GM19324 (cell line): Measurements from ENCODE around the gene CCDC170.
"Not testable (repeated sequence)": the region's sequence is repeated elsewhere in the genome, so short reads cannot be mapped to it uniquely, and the experiment has no call there.

Source experiments
- ATAC-seq: cut with Tn5 transposase; IDR thresholded peaks from one replicate; pipeline ENCODE4 v1.9.1; 2021; ENCODE audit warnings: mild to moderate bottlenecking, moderate library complexity; ENCODE audit not compliant: unreplicated experiment, low FRiP score

CCDC170 gene

DNA sequence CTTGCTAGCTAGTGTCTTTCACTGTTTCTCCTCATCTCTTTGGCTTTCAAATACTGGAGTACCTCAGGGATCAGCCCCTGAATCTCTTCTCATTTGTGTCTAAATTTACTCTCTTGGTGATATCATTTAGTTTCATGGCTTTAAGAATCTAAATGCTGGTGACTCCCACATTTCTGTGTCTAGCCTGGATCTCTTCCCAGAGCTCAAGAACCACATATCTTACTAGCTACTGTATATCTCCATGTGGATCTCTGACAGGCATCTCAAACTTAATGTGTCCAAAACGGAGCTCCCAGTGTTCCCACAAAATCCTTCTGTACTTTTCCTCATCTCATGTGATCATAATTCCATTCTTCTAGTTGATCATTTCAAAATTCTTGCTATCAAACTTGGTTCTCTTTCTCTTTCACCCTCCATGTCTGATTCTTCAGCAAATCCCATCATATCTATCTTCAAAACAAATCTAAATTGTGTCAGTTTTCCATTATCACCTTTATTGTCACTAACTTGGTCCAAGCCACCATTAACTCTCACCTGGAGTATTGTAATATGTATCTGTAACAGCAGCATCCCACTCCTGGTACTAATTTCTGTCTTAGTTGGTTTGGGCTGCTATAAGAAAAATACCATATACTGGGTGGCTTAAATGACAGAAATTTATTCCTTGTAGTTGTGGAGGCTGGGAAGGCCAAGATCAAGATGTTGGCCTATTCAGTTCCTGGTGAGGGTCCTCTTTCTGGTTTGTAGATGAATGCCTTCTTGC lies 45.9 kb downstream of the CCDC170 start:
- no peak for ATAC-seq

DNA sequence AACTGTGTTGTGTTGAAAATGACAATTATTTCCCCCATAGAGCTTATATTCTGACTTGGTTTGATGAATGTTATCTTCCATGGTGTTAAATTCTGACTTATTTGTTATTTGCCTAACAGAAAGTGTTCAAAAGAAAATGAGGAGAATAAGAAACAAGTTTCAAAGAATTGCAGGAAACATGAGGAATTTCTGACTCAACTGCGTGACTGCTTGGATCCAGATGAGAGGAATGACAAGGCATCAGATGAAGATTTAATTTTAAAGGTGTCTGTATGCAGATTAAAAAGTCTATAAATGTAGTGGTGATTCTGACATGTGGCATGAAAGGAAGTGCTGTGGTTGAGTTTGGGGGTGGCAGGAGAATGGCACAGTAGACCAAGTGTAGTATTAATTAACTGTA lies 50.6 kb downstream of the CCDC170 start:
- ATAC-seq = no peak

DNA sequence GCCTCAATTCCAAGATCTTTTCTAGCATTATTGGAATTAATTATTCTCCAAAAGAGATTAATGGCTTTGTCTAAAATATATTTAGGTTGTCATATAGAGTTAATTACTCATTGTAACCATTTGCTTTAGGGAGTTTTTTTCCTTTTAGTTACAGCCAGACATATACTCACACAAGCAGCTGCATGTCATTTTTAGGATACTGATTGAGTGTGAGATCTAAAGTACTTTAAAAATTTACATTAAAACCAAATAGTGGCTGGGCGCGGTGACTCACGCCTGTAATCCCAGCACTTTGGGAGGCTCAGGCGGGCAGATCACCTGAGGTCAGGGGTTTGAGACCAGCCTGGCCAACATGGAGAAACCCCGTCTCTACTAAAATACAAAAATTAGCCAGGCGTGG lies 51.1 kb downstream of the CCDC170 start:
- not testable (repeated sequence) for ATAC-seq

DNA sequence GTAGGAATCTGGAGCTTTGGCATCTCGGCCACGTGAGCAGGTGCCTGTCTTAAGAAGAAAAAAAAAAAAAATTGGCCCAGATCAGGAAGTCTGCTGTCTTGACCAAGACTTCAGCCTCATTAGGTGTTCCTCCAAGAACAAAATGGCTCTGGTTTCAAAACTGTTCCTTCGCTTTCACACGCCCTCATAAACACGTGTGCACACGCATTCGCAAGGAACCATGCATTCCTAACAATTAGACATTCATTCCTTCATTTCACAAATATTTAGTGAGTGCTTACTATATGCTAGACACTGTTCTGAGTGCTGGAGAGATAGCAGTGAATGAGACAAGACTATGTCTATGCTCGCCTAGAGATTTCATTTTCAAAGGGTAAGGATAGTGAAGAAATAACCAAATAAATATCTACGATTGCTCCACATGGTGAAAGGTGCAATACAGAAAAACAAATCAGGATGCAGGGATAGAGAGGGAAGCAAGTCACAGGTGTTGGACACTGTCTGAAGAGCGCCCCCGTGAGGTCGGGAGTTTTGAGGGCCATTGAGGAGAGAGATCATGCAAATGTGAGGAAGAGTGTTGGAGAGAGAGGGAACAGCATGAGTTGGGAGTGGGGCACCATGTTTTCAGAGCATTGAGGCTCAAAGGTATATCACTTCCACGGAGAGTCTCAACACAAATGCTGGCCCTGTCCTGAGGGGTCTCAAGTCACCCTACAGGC lies 53.3 kb downstream of the CCDC170 start:
- no peak for ATAC-seq

DNA sequence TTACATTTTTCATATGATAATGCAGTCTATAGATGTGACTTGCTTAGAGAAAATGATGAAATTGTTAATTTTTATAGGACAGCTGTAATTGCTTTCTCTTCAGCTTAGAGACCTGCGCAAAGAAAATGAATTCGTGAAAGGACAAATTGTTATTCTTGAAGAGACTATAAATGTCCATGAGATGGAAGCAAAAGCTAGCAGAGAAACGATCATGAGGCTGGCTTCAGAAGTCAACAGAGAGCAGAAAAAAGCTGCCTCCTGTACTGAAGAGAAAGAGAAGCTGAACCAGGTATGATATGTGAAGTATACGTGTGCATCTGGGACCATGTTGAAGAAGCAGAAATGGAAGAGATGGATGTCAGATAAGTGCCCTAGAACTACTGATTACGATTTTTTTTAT lies 54.4 kb downstream of the CCDC170 start:
- ATAC-seq = no peak

DNA sequence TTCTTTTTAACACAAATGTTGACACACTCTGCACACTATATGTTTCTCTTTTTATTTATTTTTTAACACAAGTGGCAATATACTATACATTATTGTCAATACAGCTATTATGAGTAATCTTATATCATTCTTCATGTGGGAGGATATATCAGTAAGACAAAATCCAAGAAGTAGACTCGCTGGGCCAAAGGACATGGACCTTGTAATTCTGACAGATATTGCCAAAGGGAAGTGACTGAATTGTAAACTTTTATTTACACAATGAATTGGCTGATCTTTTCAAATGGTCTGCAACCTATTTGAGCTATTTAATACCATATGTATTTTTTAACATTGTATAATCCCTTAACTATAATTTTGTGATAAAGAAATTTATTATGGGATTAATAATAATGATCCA lies 56.0 kb downstream of the CCDC170 start:
- no peak for ATAC-seq

DNA sequence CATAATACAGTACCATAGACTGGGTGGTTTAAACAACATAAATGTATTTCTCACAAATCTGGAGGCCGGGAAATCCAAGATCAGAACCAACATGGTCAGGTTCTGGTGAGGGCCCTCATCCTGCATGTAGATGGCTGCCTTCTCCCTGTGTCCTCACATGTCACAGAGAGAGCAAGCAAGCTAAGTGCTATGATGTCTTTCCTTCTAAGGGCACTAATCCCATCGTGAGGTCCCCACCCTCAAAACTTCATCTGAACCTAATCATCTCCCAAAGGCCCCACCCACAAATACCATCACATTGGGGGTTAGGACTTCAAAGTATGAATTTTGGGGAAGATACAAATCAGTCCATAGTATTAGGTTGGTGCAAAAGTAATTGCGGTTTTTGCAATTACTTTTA lies 56.8 kb downstream of the CCDC170 start:
- ATAC-seq = no peak

DNA sequence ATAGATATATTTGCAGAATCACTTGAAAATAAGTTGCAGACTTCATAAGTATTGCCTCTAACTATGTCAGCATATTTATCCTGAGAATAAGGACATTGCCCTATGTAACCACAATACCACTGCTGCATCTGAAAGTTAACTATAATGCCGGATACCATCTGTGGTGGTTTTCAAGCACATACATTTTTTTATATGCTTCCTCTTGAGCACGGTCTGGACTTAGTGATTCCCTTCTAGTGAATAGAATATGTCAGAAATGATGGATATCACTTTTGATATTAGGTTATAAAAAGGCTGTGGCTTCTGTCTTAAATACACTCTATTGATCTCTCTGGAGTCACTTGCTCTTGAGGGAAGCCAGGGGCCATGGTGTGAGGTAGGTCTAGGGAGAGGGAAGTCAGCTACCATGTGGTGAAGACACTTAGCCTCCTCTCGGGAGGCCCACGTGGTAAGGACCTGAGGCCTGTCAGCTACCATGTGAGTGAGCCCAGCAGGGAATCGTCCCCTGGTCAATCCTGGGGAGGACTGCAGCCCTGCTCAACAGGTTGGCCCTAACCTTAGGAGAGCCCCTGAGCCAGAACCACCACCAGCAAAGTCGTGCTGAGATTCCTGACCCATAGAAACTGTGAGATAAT lies 57.5 kb downstream of the CCDC170 start:
- no peak for ATAC-seq

DNA sequence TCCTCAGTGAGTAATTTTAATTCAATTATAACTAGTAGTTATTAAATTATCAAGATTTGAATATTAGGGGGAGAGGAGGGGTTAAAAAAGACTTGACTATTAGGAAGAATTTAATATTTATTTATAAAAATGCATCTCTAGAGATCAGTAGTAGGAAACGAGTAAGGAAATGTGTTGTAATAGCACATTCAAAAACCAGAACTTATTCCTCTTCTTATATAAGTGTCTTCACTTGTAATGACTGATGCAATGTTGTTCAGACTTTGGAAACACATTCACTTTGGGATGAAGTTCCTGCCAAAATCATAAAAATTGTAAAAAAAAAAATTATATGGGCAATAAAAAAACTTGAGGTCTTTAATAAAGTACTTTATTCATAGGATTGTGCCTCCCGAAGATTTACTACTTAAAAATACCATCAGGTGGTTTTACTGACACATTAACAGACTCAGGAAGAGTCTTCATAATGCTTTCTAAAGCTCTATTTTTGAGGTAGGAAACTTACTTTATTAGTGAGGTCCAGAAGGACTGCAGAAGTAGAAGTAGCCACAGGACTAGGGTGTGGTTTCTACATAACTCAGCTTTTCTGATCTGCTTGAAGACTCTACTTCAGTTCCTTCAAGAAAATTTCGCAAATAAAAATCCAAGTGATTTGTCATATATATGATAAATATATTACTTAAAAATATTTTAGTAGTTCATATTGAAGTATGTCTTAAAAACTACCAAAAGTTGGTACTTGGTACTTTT lies 59.8 kb downstream of the CCDC170 start:
- ATAC-seq = no peak

DNA sequence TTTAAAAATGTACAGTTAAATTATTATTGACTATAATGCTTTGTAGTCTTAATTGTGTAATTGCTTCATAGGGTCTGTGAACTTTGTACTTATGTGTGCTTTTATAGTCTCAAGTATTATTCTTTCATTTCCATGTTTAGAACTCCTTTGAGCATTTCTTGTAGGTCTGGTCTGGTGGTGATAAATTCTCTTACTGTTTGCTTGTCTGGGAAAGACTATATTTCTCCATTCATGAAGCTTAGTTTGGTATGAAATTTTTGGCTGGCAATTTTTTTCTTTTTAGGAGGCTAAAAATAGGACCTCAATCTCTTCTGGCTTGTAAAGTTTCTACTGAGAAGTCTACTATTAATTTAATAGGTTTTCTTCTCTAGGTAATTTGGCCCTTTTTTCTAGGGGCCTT lies 67.4 kb downstream of the CCDC170 start:
- ATAC-seq = no peak

DNA sequence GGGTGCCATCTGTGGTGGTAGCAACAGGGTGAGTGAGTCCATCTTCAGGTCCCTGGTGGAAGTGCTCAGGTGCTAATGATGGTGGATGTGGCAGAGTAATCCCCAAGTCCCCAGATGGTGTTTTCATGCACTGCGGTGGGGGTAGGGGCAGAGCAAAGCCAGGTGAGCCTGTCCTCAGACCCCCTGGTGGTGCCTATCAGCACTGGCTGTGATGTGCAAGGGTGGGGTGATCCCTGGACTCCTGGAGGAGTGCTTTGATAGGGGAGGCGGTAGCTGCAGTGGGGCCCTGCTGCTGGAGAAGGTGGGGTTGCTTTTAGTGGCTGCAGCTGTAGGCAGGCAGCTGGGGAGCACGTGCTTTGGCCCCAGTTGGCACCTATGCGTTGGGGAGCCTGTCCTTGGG lies 70.8 kb downstream of the CCDC170 start:
- ATAC-seq = no peak

DNA sequence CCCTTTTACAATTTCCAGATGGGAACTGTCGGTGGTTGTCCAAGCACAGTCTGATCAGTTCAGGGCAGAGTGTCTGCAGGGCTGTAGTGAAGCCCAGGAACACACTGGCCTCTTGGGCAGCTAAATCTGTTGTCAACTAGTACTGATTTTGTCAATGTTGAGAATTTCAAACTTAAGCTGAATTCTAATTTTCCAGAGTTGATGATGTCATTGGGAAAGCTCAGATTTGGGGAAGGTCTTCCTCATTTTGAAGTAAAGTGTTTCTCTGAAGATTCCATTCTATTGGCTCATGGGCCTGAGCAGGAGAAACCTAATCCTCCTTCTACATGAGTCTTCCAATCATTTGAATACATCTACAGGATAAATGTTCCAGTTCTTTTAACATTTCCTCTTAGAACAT lies 72.1 kb downstream of the CCDC170 start:
- no peak for ATAC-seq

DNA sequence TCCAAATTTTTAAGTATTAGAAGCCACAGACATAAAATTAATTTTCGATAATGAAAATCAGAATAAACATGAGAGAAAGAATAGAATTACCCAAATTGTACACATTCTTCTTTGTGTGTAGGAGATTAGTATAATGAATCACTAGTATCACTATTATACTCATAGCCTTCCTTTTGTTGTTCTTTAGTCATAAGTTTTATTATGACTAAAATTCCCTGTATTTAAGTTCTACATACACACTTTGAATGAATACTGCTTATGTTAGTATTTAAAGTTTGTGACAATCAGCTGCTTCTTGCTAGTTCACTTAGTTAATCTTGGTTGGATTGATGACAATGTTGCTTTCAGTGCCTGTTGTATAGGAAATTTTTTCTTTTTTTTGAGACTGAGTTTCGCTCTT lies 72.7 kb downstream of the CCDC170 start:
- no peak for ATAC-seq

DNA sequence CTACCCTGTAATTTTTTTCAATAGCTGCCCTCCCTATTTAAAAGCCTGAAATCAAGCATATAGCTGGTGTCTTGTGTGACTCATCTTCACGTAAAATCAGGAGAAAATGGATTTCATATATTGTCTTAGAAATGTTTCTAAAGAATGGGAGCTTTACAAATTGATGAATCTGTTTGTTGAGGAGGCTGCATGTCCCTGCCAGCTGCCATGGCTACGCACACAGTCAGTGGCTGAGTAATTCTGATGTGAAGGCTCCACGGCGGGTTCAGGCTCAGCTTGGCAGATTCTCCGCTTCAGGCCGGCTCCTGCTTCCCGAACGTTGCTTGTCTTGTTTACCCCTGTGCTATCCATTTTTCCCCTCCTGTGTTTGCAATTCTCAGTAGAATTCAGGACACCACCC lies 82.8 kb downstream of the CCDC170 start:
- ATAC-seq = no peak

DNA sequence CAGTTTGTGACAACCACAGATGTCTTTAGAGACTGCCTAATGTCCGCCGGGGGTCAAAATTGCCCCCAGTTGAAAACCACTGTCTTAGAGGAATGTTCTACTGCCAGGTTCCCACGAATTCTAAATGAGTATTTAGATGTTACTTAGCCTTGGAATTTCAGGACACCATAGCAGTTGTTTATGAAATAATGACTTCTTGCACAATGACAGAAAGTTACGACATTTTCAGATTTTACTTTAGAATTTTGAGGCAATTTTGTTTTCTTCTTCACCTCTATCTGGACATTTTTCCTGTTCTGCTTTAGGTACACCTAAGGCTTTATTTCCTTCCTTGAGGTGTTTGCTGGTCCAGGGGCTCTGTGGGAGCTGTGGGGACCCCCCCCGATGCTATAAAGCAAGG lies 83.4 kb downstream of the CCDC170 start:
- ATAC-seq = no peak

DNA sequence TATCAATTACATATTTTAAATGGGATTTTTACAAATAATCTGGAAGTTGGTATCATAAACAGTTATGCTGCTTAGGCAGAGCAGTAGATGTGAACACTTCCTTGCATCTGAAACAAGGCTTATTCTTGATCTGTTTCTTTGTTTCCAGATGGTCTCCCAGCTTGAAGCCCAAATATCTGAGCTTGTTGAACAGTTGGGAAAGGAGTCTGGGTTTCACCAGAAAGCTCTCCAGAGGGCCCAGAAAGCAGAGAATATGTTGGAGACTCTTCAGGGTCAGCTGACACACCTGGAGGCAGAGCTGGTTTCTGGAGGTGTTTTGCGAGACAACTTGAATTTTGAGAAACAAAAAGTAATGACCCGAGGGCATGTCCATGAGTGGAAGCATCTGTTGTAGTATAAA lies 91.9 kb downstream of the CCDC170 start:
- ATAC-seq = no peak

DNA sequence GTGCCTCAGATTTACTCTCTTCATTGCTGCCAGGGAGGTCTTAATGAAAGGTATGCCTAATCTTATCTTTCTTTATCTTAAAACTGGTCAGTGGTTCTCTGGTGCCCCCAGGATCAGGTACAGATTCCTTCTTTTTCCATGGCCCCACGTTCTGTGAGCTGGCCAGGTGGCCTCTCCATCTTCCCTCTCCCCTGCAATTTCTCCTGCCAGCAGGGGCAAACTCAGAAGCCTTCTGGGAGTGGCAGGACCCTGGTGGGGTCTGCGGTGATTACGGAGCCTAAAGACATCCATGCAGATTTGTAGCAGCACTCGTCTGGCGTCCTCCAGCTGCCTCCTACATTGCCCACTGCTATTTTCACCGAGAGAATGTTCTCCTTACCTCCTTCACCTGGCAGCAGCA lies 95.8 kb downstream of the CCDC170 start:
- no peak for ATAC-seq

DNA sequence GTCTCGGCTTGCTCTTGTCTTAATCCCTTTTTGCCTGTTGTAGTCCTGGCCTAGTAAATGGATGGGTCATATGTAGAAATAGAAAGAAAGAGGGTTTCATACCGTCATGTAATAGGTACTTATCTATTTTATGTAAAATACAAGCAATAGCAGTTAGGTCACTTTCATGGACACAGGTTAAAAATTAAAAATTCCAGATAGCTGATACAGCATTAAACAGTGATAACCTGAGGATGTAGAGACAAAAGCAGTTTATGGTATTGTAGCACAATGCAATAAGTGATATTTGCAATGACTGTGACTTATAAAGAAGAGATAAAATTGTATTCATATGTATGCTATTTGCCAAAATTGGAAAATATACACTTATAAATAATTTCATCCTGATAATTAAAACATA lies 96.9 kb downstream of the CCDC170 start:
- no peak for ATAC-seq

DNA sequence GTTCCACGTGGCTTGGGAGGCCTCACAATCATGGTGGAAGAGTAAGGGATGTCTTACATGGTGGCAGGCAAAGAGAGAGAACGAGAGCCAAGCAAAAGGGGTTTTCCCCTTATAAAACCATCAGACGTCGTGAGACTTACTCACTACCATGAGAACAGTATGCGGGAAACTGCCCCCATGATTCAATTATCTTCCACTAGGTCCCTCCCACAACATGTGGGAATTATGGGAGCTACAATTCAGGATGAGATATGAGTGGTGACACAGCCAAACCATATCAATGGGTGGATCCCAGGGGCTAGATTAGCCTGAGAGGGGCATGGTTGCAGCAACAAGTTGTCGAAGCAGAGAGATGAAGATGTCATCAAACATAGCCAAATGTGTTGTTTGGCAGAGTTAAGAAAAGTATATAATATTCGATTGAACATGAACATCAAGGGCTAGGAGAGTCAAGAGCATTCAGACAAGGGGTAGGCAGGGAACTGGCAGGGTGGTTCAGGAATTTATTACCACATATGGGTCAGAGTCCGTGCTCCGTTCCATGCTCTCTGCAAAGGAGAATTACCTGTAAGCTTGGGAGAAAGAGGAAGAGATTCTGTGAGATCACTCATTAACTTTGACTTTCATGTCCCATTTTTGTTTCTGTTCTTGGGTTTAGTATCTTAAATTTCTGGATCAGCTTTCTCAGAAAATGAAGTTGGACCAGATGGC lies 98.8 kb downstream of the CCDC170 start:
- ATAC-seq = no peak

DNA sequence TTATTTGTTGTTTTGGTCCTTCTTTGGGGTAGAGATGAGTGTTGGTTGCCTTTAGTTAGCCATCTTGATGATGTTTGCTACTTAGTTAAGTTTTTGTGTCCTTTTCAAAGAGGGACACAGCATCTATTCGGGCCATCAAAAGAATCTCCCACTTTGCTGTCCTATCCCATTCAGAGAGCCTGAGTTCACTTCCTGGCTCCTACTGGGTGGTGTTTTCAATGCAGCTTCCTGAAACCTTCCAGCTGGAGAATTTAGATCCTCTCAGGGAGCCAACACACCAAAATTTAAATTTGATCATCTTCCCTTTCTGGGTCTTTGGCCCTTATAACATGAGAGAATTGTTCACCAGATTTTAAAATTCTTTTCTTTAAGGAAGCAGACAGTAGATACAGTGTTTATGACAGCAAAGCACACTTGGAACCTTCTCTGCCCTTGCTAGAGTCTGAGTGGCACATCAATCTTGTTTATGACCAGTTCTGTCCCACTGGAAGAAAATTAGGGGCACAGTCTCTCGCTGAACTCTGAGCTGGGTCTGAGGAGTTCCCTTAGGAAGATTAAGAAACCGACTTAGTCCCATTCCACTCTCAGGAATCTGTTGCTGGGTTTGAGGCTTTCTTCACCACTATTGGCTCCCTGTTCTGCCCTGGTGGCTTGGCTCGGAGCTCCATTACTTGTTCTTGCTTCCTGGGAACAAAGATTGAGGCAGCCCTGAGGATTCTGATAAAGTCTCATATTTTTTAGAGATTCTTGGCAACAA lies 115.5 kb downstream of the CCDC170 start:
- no peak for ATAC-seq
